ENCODE measurements around the gene CALN1.
"Not testable (repeated sequence)": the region's sequence is repeated elsewhere in the genome, so short reads cannot be mapped to it uniquely, and the experiment has no call there.

CALN1 gene

DNA sequence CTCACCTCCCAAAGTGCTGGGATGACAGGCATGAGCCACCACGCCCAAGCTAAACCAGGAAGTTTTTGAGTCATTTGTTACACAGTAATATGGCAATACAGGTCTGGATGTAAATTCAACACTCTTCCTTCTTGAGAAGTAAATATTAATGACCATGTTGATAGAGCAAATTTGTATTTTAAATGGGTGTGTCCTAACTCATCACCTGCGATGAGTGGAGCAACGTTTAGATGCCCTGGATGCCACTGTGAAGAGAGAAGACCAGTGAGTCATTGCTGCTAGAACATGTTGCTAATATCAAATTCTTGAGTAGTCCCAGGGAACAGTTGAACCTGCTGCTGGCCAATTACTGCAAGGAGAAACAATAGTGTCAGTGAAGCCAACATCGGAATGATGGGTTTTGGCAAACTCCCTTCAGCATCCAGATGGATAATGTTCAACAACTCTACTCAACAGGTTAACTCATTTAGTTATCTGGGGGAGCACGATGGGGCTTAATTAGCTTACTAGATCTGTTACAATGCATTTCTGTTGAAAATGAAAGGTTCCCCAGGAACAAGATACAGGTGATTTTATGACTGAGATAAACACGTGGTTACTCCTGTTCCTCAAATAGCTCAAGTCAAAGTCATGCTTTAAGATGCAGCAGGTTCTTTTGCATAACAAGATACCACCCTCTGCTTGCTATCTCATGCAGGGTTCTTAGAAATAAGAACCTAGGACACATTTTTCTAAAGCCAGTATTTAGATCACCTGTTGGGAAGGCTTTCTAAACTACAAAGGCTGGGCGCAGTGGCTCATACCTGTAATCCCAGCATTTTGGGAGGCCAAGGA is 146.8 kb downstream of the CALN1 start:
- DNase-seq = no peak

DNA sequence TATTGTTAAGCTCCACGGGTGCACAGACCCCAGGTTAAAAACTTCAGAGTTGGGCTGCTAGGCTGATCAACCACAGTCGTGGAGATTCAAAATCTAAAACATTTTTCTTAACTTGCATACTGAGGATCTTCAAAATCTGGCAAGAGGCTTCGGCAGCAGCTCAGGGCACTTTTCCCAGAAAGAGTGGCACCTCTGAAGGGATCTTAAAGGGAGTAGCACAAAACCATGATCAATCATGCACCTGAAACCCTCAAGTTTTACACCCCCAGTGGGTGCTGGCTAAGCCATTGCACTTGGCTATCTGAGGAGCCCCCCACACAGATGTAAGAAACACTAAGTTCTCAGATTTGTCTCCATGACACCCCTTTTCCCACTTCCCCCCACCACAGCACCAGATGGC is 151.7 kb downstream of the CALN1 start:
- no peak for DNase-seq

DNA sequence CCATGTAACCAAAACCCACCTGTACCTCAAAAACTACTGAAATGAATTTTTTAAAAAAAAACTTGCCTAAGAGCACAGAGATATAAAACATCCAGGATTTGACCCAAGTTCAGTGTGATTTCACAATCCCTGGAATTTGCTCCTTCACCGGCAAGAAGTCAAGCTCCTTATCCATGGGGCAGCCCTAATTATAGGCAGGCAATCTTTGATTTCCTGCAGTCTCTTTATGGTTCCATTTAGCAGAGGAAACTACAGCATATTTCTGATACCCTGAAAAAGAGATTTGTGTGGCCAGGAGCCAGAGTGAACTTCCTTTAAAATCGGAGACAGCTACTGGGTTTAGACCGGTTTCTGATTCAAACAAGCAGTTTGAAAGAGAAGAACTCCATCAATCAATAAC is 154.1 kb downstream of the CALN1 start:
- DNase-seq = no peak

DNA sequence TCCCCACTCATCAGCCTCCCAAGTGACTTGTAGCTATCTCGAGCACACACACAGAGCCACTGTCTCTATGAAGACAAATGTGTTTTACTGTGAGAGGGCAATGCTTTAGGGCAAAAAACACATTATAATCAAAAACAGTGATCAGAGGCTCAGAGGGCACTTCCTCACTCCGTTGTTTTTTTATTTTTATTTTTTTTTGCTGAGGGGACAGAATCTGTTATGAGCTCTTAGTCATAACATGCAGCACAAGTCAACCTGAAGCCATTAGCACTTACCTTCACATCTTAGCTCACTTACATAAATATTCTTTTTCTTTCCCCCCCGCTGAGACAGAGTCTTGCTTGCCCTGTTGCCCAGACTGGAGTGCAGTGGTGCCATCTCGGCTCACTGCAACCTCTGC is 157.7 kb downstream of the CALN1 start:
- DNase-seq = no peak

DNA sequence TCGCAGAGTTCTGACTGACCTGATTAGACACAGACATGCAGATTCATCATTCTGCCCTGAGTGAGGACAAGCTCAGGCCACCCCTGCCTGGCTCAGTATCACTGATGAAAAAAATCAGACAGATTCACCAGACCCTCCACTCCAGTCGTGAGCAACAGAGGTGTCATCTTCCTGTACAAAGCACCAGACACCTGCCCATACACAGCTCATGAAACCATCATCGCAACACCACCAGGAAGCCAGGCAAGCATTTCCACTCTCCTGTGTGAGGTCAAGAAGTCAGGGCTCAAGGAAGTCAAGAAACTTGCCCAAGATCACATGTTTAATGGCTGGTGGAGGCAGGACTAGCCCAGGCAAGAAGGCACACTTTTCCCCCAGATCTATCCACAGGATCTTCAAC is 163.0 kb downstream of the CALN1 start:
- no peak for DNase-seq

DNA sequence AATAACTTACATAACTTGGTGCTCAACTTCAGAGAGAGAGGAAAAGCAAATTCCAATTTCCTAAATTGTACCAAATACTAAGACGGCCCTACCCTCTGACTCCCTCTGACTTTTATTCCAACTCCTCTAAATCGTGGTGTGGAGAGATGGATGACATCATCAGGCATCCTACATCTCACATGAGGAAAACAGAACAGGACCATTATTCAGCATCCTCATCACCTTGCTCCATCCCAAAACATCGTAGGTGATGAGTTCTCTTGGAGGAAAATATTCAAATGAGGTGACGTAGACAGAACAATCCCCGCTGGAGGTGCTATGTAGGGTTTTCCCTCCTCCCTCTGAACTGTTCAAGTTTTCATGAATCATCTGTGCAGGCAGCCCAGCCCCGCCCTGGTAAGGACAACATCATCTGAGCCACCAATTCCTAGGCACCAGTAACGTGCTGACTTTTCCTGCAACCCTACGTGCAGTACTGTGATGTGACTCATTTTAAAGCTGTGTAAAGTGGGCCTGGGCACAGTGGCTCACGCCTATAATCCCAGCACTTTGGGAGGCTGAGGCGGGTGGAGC is 167.2 kb downstream of the CALN1 start:
- no peak for DNase-seq

DNA sequence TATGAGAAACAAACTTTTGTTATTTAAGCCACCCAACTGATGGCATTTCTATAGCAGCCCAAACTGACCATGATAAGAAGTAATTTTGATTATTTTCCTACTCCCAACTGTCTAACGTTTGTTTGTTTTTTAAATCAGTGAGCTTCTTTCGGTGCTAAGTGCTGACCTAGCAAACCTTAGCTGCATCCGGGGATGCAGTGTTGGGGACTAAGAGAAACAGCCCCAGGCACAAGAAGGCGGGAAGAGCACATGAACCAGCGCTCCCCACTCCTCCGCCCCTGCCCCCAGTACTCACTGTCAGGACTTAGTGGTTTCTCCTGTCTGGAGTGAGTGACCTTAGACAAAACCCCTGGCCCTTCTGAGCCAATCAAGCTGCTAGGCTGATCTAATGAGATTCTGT is 168.8 kb downstream of the CALN1 start:
- no peak for DNase-seq

DNA sequence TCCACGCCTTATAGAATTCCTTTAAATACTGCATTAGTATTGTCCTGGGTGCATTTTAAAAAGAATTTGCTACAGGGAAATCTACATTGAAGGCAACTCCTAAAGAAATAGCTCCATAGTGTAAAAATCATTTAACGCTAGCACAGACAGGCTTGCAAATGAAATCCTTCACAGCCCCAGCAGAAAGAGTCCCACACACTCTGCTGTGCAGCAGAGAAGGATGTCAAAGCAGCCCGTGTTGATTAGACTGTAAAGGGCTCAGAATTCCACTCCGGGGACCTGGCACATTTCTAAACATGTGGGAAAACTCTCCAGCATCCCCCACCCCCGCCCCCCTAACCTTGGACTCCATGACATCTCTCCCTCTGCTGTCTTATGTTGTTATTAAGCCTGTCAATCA is 176.8 kb downstream of the CALN1 start:
- no peak for DNase-seq

DNA sequence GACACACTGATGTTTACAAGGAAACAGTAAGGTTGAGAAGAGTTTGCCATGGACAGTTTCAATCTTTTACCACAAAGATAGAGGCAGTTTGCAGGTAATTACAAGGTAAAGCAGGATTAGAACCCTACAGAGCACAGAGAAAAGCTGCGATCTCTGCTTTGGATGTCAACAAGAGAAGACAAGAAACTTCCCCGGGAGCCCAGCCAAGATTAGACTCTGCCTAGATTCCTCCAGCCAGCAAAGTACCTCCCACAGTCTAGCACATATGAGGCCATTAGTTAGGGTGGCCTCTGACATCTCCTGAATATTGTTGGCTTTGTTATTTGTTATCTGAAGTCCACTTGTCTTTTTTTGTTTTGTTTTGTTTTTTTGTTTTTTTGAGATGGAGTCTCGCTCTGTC is 178.1 kb downstream of the CALN1 start:
- DNase-seq = no peak

DNA sequence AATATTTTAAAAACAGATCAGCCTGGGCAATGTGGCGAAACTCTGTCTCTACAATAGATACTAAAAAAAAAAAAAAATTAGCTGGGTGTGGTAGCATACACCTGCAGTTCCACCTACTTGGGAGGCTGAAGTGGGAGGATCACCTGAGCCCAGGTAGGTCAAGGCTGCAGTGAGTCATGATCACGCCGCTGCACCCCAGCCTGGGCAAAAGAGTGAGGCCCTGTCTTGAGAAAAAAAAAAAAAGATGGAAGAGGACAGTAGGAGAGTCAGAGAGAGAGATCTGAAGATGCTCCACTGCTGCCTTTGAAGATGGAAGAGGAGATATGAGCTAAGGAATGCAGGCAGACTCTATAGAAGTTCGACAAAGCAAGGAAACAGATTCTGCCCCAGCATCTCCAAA is 181.9 kb downstream of the CALN1 start:
- no peak for DNase-seq

DNA sequence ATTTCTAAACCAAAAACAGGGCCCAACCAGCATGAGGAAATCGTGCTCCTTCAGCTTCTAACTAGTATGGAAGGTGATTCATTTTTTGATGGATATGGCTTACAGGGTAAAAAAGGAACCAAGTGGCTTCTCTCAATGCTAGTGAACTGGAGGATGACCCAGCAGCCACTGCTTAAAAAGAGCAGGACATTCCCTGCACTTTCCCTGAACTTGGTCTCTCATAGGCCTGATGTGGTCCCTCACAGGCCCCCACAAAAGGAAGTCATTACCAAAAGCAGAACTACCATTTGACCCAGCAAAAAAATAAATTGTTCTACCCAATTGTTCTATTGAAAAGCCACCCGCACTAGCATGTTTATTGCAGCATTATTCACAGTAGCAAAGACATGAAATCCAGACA is 188.8 kb downstream of the CALN1 start:
- no peak for DNase-seq

DNA sequence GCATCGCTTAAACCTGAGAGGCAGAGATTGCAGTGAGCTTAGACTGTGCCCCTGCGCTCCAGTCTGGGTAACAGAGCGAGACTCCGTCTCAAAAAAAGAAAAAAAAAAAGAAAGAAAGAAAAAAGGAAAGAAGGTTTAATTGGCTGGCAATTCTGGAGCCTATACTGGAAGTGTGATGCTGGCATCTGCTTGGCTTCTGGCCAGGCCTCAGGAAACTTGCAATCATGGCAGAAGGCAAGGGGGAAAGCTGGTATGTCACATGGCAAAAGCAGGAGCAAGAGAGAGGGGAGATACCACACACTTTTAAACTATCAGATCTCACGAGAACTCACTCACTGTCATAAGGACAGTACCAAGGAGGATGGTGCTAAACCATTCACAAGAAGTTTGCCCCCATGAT is 190.0 kb downstream of the CALN1 start:
- DNase-seq = no peak

DNA sequence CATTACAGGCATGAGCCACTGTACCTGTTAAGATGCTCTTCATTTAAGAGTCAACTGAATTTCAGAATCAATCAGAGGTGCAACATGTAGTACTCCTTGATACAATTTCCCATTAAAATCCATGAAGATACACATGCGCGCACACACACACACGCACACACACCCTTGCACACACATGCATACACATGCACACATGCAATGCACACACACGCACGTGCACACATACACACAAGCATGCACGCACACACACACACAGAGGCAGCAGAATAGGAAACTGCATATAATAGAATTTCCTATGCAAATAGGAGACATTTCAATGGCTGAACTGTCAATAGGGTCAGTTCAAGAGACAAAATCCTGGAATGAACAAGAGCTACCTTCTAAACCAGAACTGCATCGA is 192.6 kb downstream of the CALN1 start:
- DNase-seq = no peak

DNA sequence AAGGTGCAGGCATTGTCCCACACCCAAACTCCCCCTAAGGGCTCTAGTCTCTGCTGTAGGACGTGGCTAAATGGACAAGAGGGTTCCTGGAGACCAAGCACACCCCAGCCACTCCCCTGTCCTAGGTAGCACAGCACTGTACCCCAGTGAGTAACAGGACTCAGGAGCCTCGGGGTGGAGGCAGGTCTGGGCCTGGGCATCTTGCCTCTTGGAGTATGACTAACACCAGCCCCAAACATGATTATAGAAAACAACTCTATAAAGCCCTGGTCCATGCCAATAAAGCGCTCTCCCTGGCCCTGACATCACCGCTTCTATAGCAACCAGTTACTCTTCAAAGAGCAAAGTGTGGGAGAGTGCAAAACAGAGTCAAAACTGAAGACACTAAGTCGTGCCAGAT is 195.0 kb downstream of the CALN1 start:
- DNase-seq = no peak

DNA sequence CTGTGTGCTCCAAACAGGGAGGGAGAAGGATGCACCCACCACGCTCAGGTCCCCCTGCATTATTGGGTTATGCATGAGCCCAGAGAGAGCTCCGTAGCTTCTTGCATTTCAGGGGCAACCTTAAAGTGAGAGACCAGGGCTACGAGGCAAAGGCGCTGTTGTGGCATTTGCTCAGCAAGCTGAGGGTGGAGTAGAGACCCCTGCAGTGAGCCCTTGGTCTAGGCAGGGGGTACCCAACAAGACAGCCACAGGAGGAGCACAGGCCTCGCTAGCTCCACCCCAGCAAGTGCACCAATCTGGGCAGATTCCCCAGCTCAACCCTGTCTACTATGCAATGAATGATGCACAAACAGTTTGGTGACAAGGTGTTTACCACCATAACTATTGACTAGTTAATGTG is 198.4 kb downstream of the CALN1 start:
- no peak for DNase-seq

DNA sequence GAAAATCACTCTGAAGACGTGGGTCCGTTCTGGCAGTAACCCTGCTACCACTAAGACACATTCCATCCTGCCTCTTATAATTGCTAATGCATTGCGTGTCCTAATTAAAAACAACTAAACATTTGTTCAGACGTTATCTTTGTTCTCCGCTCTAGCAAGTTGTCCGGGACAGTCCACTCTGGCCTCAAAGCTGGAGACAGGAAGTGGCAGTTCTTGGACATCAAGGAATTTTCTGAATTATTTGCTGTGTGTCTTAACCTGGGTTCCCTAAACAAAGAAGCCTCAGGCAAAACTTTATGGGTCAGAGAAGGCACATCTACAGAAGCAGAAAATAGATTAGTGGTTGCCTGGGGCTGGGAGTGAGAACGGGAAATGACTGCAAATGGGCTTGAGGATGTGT is 199.1 kb downstream of the CALN1 start:
- no peak for DNase-seq

DNA sequence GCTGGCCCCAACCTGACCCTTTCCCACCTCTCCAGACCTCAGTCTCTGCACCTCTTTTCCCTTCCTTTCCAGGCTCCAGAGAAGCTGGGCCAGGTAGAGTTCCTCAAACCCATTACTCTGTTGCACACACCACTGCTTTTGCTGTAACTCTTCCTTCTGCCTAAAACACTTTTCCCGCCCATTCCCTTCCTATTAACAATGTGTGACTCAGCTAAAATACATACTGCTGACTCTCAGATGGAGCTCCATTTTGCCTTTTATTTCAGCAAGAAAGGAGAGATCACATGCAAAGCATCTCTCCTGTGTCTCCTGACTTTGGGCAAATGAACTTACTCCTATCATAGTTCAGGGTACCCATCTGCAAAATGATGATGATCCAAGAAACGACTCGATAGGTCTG is 201.0 kb downstream of the CALN1 start:
- no peak for DNase-seq

DNA sequence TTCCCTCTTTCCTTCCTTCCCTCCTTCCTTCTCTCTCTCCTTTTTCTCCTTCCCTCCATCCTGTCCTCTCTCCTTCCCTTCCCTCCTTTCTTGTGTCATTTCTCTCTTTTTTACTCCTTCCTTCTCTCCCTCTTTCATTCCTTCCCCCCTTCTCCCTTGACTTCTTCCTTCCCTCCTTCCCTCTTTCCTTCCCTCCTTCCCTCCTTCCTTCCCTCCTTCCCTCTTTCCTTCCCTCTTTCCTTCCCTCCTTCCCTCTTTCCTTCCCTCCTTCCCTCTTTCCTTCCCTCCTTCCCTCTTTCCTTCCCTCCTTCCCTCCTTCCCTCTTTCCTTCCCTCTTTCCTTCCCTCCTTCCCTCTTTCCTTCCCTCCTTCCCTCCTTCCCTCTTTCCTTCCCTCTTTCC is 203.1 kb downstream of the CALN1 start:
- DNase-seq = not testable (repeated sequence)

DNA sequence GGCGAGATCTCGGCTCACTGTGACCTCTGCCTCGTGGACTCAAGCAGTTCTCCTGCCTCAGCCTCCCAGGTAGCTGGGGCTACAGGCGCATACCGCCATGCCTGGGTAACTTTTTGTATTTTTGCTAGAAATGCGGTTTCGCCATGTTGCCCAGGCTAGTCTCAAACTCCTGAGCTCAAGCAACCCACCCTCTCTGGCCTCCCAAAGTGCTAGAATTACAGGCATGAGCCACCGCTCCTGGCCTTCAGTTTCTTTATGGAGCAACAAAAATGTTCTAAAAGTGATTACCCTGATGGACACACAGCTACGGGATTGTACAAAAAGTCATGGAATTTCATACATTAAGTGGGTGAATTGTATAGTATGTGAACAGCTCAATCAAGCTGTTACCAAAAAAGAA is 216.0 kb downstream of the CALN1 start:
- DNase-seq = no peak

DNA sequence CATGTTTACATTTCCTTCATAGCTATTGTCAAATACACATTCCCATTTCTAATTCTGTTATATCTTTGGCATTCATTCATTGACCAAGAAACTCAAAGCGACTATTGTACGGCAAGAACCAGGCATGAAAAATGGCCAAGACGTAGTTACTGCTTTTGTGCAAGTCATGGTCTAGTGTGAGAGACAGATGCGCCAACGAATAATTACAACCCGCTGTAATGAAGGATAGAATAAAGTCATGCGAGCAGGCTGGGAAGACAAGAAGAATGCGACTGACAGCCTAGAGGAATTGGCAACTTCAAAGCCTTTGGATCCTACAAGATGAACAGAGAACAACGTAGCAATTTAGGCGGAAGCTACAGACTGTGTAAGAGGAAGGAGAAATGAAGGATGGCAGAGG is 221.2 kb downstream of the CALN1 start:
- DNase-seq = no peak

DNA sequence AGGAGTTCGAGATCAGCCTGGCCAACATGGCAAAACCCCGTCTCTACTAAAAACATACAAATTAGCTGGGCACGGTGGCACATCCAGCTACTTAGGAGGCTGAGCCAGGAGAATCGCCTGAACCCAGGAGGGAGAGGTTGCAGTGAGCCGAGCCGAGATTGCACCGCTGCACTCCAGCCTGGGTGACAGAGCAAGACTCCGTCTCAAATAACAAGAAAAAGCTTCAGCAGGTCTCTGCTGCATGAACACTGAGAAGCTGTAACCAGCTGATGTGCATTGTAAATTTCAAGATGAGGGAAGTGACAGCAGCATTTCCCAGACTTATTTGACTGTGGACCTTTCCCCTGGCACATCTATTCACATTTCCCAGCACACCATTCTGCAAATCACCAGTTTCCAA is 222.0 kb downstream of the CALN1 start:
- DNase-seq = no peak

DNA sequence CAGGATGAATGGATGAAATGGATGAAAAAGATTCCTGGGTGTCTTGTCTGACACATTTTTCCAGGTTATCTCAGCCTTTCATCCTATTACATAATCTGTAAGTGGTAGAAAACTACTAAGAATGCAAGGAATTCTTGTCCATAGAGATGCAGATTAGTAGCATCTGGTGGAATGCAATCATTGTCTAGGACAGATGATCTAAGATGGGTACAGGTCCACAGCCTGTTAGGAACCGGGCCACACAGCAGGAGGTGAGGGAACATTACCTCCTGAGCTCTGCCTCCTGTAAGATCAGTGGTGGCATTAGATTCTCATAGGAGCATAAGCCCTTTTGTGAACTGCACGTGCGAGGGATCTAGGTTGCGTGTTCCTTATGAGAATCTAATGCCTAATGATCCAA is 225.0 kb downstream of the CALN1 start:
- DNase-seq = no peak

DNA sequence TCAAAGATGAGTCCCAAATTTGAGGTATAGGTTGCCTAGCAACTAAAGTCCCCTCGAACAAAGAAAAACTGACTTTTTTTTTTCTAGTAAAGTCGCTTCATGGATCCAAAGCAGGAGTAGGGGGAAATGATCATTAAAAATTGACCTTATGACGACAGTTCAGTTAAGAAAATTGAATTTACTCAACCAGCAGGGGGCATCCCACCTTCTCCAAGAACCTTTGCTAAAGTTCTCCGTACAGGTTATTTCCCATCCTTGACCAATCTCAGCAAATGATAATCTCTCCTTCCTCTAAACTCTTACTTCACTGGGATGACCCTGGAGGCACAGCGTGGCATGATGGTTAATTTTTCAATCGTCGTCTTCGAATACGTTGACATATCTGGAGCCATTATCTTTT is 228.3 kb downstream of the CALN1 start:
- DNase-seq = no peak

DNA sequence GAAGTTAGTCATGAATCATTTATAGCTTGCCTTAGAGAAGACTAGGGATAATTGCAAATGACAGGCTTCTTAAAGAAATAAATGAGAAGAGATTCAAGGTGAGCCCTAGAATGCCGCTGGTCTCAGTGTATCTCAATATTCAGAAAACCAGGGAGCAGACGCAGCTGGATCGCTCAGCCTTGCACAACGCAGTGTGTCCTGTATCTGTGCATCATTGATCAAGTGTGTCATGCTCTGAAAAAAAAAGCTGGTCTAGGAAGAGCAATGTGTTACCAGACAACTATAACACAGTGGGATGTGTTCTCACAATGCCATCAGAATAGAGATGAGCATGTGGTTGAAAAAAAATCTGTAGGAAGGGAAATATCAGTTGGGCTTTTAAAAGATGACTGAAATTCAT is 230.1 kb downstream of the CALN1 start:
- DNase-seq = no peak

DNA sequence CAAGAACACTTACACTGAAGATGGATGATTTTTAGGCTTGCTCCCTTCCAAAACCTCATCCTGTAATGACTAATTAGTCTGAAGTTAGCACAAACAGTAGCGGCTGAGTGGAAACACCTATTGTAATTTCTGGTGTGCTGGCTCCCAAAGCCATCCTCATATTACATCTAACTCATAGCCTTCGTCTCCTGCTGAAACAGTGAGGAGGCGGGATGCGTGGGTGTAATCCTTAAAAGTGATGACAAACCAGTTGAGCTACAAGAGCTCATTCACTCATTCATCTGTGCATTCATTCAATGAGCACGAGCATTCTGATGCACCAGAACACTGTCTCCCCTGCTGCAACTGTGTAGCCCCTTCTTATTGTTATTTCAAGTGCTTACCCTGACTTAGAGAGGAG is 235.3 kb downstream of the CALN1 start:
- DNase-seq = no peak

All from NCI-H1417 treated with DMSO at 0.1 percent for 48 hours (cell line).